CD4-positive, alpha-beta T cell treated with Interleukin-12 subunit alpha and Interleukin-12 subunit beta, for 1 hour (primary cell): ENCODE results near the gene BAZ2B.

Experiments used
- DNase-seq: peaks from one replicate; pipeline ENCODE4 v3.0.0-alpha.2; 2020

The BAZ2B gene

GRCh38 chr2:159525012-159525411, 91.3 kb downstream of the BAZ2B start:
- DNase-seq = no peak

DNA sequence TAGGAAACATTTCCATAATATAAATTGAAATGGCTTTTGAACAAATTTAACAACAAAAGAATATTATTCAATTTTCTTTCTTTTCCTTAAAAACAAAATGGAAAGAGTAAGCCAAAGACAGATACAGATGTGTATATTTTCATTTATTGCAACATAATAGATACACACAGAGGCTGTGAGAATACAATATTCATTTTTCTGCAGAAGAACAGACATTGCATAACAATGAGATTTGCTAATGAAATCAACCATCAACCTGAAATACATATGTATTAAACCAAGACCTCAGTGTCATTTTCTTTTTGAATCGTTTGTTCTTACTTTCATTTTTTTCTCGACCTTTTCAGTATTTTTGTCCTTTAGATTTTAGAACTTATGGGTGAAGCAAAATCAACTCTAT, 95.1 kb downstream of the BAZ2B start:
- DNase-seq = no peak

DNA sequence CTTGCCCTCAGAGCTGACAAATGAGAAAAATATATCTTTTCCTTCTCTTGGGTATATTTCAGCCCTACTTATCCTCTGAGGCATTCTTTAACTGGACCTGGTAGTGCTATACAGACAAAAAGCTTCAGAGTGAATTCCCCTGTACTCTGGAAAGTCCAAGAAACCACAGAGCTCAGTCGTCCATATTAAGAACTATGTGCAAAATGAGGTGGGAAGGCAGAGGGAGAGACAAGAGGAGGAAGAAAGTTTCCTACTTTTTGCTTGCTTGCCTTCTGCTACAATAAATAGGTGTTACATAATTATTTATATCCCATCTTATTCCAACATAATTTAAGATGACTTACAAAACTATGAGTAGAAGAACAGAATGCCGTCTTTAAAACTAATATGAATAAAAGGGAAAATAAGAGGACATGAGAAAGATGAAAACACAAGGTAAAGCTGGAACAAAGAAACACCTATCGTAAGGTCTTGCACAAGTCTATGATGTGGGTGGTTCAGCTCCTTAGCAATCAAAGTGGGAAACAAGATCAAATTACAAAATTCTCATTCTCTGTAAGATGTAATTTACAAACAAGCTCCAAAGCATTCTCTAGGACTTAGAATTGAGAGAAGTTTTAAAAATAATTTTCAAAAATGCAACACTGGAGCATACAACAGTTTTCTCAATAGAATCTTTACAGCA, 97.9 kb downstream of the BAZ2B start:
- DNase-seq = no peak

GRCh38 chr2:159516241-159516758, 100.0 kb downstream of the BAZ2B start:
- DNase-seq = peak; percentile 69

GRCh38 chr2:159515441-159515840, 100.9 kb downstream of the BAZ2B start:
- no peak for DNase-seq

GRCh38 chr2:159513745-159514144, 102.6 kb downstream of the BAZ2B start:
- no peak for DNase-seq

DNA sequence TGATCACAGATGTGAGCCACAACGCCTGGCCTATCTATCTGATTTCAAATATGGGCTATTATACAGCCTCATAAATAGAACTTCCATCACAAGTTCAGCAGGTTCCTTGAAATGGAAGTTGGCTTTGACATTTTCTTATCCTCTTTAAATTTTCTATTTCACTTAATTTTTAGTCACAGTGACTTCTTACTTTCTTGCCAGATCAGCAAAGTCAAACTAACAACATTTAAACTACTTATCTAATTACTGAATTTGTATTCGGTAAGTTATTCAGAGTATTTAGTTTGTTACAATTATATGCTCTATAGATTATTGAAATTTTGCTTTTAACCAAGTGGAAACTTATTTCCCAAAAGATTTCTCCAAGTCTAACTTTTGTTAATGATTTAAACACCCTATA, 108.2 kb downstream of the BAZ2B start:
- no peak for DNase-seq

DNA sequence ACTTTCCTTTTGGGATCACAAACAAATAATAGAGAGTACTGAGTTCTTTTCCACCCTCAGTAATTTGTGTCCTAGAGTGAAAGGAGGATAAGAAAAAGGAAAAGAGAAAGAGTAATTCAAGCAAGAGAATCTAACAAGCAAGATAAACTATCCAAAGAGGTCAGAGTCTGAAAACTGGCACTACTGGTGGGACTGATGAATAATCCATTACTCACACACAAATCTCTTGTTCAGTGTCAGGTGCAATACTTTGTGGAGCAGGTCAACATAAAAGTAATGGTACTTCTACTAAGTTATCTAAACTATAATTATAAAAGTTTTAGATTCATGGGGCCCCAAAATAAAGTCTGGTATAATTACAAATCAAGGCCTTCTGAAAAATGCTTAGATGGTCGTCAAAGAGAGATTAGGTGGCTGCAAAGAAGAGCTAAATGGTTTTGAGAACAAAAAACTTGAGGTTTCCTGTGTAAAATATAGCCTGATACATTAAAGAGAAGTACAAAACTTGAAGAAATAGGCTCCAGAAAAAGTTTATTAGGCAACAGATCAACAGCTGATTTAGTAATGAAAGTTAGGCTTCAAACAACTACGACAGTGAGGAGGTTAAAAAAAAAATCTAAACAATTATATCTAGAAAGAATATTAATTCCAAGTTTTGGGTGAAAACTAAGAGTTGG, 109.4 kb downstream of the BAZ2B start:
- DNase-seq = no peak

- DNase-seq = no peak
Measured at GRCh38 chr2:159506202-159506601, 110.1 kb downstream of the BAZ2B start.

DNA sequence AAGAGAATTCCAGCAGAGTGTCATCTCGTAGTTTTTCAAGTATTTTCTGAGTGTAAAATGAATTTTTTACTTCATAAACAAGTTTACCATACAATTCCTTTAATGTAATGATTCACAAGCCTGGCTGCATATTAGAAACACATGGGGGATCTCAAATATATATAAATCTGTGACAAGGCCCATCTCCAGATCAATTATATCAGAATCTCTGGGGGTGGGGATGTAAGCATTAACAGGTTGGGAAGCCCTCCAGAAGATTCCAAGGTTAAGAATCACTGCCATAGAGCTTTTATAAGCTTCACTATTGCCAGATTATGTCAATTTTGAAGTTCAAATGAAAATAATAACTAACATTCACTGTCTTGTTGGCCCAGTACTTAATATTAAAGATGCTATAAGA, 111.2 kb downstream of the BAZ2B start:
- no peak for DNase-seq

- no peak for DNase-seq
Measured at GRCh38 chr2:159501743-159502142, 114.6 kb downstream of the BAZ2B start.

- DNase-seq = no peak
Measured at GRCh38 chr2:159497847-159498246, 118.5 kb downstream of the BAZ2B start.

DNA sequence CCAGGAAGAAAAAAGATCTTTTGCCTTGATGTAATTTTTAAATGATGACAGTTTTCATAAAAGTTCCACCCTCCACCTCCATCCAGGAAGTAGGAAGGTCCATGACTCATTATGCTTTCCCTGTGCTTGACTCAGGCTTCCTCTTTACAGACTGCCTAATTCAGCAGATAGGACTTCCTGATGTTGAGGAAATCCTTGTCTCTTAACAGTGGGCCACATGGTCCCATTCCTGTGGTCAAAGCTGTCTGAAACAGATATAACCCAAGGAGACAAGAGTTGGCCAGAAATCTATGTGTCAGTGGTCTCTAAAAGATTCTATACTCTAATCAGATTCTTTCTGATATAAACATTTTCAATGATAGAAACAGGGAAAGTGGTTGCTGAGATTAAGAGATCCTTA, 119.1 kb downstream of the BAZ2B start:
- peak; percentile 6 for DNase-seq

DNA sequence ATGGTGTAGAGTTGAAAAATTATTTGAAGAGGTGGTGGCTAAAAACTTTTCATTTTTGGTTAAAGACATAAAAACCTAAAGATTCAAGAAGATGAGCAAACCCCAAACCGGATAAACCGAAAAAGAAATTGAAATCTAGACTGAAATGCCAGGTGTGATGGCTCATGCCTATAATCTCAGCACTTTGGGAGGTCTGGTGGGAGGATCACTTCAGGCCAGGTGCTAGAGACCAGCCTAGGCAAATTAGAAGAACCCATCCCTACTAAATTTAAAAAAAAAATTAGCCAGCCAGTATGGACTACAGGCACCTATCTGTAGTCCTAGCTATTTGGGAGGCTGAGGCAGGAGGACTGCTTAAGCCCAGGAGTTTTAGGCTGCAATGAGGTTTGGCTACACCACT, 126.9 kb downstream of the BAZ2B start:
- DNase-seq = no peak

DNA sequence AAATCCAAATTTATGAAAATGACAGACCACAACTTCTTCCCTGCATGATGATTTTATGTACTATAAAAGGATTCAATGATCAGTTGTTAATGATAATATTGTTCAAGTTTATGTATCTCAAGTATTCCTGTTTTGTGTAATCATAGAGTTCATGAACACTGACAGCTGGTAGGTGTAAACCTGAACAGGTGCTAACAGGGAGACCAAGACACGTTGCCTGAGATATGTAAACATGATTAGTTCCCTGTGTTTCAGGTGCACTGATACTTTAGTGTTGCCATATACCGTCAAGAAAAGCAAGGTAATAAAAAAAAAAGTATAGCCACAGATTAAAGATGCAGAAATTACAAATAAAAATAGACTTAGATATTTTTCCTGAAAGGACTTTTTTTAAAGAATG, 131.8 kb downstream of the BAZ2B start:
- no peak for DNase-seq

DNA sequence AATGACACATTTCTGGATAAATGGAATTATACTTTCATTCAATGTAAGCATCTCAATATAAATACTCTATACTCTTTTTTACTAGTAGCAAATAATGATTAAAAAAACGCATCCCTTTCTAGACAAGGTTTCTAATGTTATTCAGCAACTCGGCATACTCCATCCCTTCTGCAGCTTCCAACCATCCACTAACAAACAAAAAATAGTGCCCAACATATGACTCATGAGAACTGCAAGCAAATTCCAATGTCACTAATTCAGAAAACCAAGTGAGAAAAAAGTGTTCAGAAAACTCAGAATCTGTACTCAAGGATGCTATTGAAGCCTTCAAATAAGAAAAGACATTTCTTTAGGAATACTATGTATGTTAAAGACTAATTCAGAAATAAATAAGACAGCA, 140.0 kb downstream of the BAZ2B start:
- no peak for DNase-seq

DNA sequence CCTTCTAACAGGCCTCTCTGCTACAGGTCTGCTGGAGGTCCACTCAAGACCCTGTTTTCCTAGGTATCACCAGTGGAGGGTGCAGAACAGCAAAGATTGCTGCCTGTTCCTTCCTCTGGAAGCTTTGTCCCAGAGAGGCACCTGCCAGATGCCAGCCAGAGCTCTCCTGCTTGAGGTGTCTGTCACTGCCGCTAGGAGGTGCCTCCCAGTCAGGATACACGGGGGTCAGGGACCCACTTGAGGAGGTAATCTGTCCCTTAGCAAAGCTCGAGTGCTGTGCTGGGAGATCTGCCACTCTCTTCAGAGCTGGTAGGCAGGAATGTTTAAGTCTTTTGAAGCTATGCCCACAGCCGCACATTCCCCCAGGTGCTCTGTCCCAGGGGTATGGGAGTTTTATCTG, 140.6 kb downstream of the BAZ2B start:
- DNase-seq = no peak

DNA sequence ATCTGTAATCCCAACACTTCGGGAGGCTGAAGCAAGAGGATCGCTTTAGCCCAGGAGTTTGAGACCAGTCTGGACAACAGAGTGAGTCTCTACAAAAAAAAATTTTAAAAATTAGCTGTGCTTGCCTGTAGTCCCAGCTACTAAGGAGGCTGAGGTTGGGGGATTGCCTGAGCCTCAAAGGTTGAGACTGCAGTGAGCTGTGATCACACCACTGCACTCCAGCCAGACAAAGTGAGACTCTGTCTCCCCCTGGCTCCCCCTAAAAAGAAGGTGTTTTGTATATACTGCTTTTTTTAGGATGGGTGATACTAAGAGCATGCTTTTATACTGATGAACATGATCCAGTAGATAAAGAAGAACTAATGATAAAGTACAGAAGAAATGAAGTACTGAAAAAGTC, 145.0 kb downstream of the BAZ2B start:
- no peak for DNase-seq

- no peak for DNase-seq
Measured at GRCh38 chr2:159468257-159468656, 148.1 kb downstream of the BAZ2B start.

DNA sequence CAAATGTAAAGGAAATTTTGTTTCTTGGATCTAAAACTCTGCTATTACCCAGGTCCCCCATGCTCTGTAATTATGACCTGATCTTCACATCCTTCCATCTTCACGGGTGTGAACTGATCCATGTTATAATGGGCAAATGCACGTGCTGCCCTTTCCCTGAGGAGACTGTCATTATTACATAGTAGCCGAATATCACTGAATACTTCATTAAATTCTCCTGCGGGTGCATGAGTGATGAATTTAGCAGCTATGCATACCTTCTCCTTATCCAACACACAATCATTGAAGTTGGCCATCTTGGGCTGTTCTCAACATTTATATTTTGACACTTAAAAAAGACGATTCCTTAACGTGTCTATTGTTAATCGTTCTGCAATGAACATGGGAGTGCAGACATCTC, 153.4 kb downstream of the BAZ2B start:
- DNase-seq = no peak

DNA sequence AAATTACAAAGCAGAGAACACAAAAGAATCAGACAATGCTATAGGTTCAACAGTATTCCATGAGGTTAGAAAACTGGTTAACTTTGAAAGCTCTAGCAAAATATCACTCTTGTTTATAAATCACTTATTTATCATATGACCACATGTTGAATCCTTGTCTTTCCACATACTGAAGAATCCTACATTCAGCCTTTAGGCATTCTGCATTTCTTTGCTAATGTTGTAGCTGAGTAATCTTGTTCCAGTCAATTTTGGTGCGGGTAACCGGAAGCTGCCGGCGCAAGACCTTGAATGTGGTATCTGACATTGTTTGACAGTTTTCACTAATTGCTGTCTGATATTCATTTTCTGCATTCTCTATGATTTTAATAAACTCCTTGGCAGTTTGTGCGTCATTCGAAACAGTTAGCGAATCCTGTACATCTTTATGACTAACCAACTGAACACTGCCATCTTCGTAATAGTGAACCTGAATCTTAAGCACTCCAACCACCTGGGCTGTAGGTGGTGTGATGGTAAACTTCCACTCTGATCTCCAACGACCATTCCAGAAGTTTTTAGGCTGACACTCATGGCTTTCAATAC, 154.1 kb downstream of the BAZ2B start:
- no peak for DNase-seq

DNA sequence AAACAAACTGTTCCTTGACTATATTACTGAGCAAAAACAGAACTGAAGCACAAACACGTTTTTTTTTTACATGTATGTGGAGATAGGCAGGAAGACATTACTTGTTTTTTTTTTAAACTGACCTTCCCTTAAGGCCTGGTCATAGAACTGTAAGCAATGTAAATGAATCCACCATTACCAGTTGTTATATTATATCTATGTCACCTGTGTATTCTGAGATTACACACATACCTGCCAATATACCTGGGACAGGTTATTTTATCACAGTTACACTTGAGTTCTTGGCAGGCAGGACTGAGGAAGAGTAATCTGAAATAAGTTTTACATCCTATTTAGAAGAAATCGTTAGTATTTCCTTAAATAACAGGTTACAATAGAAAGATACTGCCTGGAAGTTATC, 155.3 kb downstream of the BAZ2B start:
- no peak for DNase-seq

GRCh38 chr2:159460227-159460626, 156.1 kb downstream of the BAZ2B start:
- no peak for DNase-seq

GRCh38 chr2:159459279-159459678, 157.1 kb downstream of the BAZ2B start:
- DNase-seq = no peak
